ENCODE results near the gene SPOP.
"Not testable (repeated sequence)": the region's sequence is repeated elsewhere in the genome, so short reads cannot be mapped to it uniquely, and the experiment has no call there.

SPOP gene

GRCh38 chr17:49646391-49647255, 31.3 kb downstream of the SPOP start:
- DNase-seq, result no peak

GRCh38 chr17:49646056-49646390, 31.9 kb downstream of the SPOP start:
- DNase-seq, result not testable (repeated sequence)

- no peak for DNase-seq
Measured at GRCh38 chr17:49645654-49646053, 32.2 kb downstream of the SPOP start.

GRCh38 chr17:49640556-49640955, 37.3 kb downstream of the SPOP start:
- no peak for DNase-seq

GRCh38 chr17:49638818-49639217, 39.1 kb downstream of the SPOP start:
- DNase-seq, result no peak

GRCh38 chr17:49637739-49638138, 40.2 kb downstream of the SPOP start:
- no peak for DNase-seq

- DNase-seq, result no peak
Measured at GRCh38 chr17:49637050-49637449, 40.8 kb downstream of the SPOP start.

- no peak for DNase-seq
Measured at GRCh38 chr17:49635121-49635520, 42.8 kb downstream of the SPOP start.

GRCh38 chr17:49634485-49634860, 43.4 kb downstream of the SPOP start:
- DNase-seq, result no peak

GRCh38 chr17:49633762-49634484, 44.0 kb downstream of the SPOP start:
- no peak for DNase-seq

- DNase-seq, result no peak
Measured at GRCh38 chr17:49633250-49633649, 44.6 kb downstream of the SPOP start.

GRCh38 chr17:49632201-49632600, 45.7 kb downstream of the SPOP start:
- DNase-seq, result no peak

- no peak for DNase-seq
Measured at GRCh38 chr17:49631496-49631895, 46.4 kb downstream of the SPOP start.

GRCh38 chr17:49630113-49630900, 47.6 kb downstream of the SPOP start:
- no peak for DNase-seq

GRCh38 chr17:49629447-49629846, 48.5 kb downstream of the SPOP start:
- DNase-seq, result no peak

GRCh38 chr17:49624896-49625295, 53.0 kb downstream of the SPOP start:
- peak; percentile 10 for DNase-seq

- no peak for DNase-seq
Measured at GRCh38 chr17:49621946-49622529, 55.9 kb downstream of the SPOP start.

- no peak for DNase-seq
Measured at GRCh38 chr17:49621420-49621819, 56.5 kb downstream of the SPOP start.

GRCh38 chr17:49618028-49618611, 59.8 kb downstream of the SPOP start:
- no peak for DNase-seq

GRCh38 chr17:49616601-49617131, 61.2 kb downstream of the SPOP start:
- no peak for DNase-seq

GRCh38 chr17:49616086-49616485, 61.8 kb downstream of the SPOP start:
- no peak for DNase-seq

GRCh38 chr17:49613182-49613800, 64.6 kb downstream of the SPOP start:
- DNase-seq, result no peak
